Immature natural killer cell (primary cell): ENCODE measurements around the gene EED. TPM values are rescaled to one million over a fixed set of nuclear protein-coding genes. Genes with fewer than 3 reads are reported as not detected.
"Not testable (repeated sequence)": the region's sequence is repeated elsewhere in the genome, so short reads cannot be mapped to it uniquely, and the experiment has no call there.

ENCODE experiments used
- DNase-seq, 3 donors: peaks; one replicate each; pipeline ENCODE4 v3.0.0; 2022; ENCODE audit warnings: mixed read lengths in 1 of 3
- H3K27ac Mint-ChIP-seq, 6 donors: one replicate each; pipeline ENCODE4 v1.8.0; 2020; ENCODE audit warnings: mixed read lengths in 6 of 6, mild to moderate bottlenecking in 5 of 6, inconsistent platforms in 4 of 6, moderate library complexity in 3 of 6
- H3K27me3 Mint-ChIP-seq, 3 donors: one replicate each; pipeline ENCODE4 v1.8.0; 2020 to 2021; ENCODE audit warnings: low read depth in 3 of 3, mild to moderate bottlenecking in 3 of 3, mixed read lengths in 3 of 3, moderate library complexity in 3 of 3, inconsistent platforms in 1 of 3
- H3K36me3 Mint-ChIP-seq, 3 donors: one replicate each; pipeline ENCODE4 v1.8.0; 2020; ENCODE audit warnings: mixed read lengths in 3 of 3, inconsistent platforms in 2 of 3, mild to moderate bottlenecking in 2 of 3
- H3K4me1 Mint-ChIP-seq, 2 donors: one replicate each; pipeline ENCODE4 v1.8.0; 2020; ENCODE audit warnings: inconsistent platforms in 2 of 2, mild to moderate bottlenecking in 2 of 2, mixed read lengths in 2 of 2, moderate library complexity in 1 of 2
- H3K4me3 Mint-ChIP-seq, 5 donors: one replicate each; pipeline ENCODE4 v1.8.0; 2020; ENCODE audit warnings: mild to moderate bottlenecking in 5 of 5, mixed read lengths in 5 of 5, inconsistent platforms in 3 of 5, moderate library complexity in 3 of 5
- H3K9me3 Mint-ChIP-seq, 6 donors: one replicate each; pipeline ENCODE4 v1.8.0; 2020; ENCODE audit warnings: mild to moderate bottlenecking in 6 of 6, mixed read lengths in 6 of 6, inconsistent platforms in 4 of 6, moderate library complexity in 3 of 6
- polyA plus RNA-seq, 3 donors: library from polyadenylated mRNA; unstranded; fragments of 300-500 nt; fragmentation: Illumina TruSeq; gene quantifications; one replicate each; pipeline ENCODE4 v1.2.3, GENCODE V29; 2021

EED gene
- polyA plus RNA-seq, 3 donors from 2014 or later = 1.6 to 15.6 (median 8.3) TPM

DNA sequence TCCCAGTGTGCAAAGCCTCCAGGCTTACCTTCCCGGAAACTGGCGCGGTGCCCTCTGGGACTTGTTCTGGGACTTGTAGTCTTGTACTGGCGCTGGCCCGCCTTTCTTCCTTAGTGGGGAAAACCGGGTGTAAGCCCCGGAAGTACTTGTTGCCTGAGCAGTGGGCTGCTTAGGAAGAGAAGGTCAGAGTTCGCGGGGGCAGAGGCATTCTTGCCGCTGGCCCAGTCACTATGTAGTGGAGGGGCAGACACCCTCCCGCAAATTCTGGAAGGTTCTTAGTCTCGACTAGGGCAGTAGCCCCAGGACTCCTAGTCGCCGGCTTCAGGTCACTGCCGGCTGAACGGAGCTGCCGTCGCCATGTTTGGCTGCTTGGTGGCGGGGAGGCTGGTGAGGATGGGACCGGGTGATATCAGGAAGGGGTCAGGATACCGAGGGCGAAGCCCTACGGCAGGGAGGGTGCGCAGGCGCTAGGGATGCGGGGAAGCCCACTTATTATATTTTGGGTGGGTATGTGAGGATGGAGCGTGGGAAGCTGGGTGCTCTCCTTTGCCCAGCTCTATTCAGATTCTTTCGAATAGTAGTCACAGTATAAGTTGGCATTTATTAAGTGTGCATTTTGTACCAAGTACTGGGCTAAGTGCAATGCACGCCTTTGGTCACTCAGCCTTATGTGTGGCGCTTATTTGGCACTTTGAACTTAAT is 57.7 kb downstream of the EED start, which contains the start of gene HIKESHI:
Gene HIKESHI (plus strand): TSS at position 149 of the 702 bp plus-strand sequence. CDS start 209 bp downstream, at position 358.
- H3K36me3 Mint-ChIP-seq = peaks cover 0 to 4% (median 0%) of the 10 kb centered on the region in 3 donors

DNA sequence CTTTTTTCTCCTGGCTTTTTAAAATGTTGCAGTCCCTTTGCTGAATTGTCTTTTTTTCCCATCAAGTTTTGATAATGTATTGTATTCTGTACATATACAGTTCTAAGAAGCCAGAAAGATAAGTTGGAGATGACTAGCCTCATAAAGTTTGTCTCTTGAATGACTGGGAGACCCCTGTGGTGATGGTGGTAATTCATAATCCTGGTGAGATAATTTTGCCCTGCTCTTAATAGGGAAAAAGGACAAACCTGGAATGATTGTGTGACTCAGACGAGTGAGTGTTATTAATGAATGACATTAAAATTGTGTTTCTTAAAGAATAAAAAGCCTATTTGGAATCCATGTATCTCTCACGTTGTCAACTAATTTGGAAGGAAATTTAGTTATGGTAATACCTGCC is 58.7 kb downstream of the EED start:
- H3K27me3 Mint-ChIP-seq = peaks cover 0 to 3% (median 0%) of the 10 kb centered on the region in 3 donors
- H3K4me1 Mint-ChIP-seq = peaks cover 25 to 39% of the 10 kb centered on the region in 2 donors
- peak overlapping the region; percentile 97 to 100 (median 99) for H3K4me3 Mint-ChIP-seq
- peaks cover 0 to 4% (median 0%) of the 10 kb centered on the region in 3 donors for H3K36me3 Mint-ChIP-seq
- no peaks in the 10 kb centered on the region for H3K9me3 Mint-ChIP-seq
- peak overlapping the region in 5 of 6 donors; percentile 4 to 97 (median 88) for H3K27ac Mint-ChIP-seq
- DNase-seq = no peak

More for the DNA sequence above, 57.7 kb downstream of the EED start, which contains the start of gene HIKESHI:
- Mint-ChIP-seq H3K9me3 (no peaks in the 10 kb centered on the region), H3K4me1 (peaks cover 25 to 39% of the 10 kb centered on the region in 2 donors), H3K27me3 (peaks cover 0 to 3% (median 2%) of the 10 kb centered on the region in 3 donors), H3K27ac (peak within 1 kb of the TSS; percentile 88 to 99 (median 97)), H3K4me3 (peak within 1 kb of the TSS; percentile 97 to 100 (median 99))
- peak; percentile 79 to 84 (median 80) for DNase-seq

DNA sequence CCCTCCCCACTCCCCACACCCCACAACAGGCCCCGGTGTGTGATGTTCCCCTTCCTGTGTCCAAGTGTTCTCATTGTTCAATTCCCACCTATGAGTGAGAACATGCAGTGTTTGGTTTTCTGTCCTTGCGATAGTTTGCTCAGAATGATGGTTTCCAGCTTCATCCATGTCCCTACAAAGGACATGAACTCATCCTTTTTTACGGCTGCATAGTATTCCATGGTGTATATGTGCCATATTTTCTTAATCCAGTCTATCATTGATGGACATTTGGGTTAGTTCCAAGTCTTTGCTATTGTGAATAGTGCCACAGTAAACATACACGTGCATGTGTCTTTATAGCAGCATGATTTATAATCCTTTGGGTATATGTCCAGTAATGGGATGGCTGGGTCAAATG is 64.2 kb downstream of the EED start:
- H3K27ac Mint-ChIP-seq = peak overlapping the region in 1 of 6 donors; percentile 40
- peaks cover 4 to 19% (median 4%) of the 10 kb centered on the region in 3 donors for H3K36me3 Mint-ChIP-seq
- H3K4me1 Mint-ChIP-seq = peaks cover 32 to 54% of the 10 kb centered on the region in 2 donors
- DNase-seq, H3K9me3 Mint-ChIP-seq, H3K4me3 Mint-ChIP-seq, H3K27me3 Mint-ChIP-seq: not testable (repeated sequence)

DNA sequence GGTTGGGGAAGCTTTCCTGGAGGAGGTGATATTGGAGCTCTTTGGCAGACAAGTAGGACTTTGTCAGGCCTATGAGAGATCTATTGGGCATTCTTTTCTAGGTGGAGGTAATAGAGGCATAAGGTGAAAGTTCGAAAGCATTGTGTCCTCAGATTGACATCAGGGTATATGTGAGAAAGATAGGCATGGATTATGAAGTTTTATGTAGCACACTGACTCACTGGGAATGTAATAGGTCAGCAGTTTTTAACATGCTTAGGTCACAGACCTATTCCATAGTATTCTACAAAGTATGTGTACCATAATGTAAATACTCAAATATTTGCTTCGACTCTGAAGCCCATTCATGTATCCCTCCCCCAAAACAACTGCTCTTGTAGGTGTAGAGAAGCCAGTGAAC is 69.2 kb downstream of the EED start:
- Mint-ChIP-seq H3K9me3 (no peaks in the 10 kb centered on the region), H3K36me3 (peaks cover 4 to 40% (median 11%) of the 10 kb centered on the region in 3 donors), H3K27me3 (peaks cover 0 to 4% (median 0%) of the 10 kb centered on the region in 3 donors), H3K4me3 (no peak overlapping the region), H3K27ac (peak overlapping the region in 4 of 6 donors; percentile 5 to 53 (median 30)), H3K4me1 (peaks cover 27 to 48% of the 10 kb centered on the region in 2 donors)
- DNase-seq = no peak

DNA sequence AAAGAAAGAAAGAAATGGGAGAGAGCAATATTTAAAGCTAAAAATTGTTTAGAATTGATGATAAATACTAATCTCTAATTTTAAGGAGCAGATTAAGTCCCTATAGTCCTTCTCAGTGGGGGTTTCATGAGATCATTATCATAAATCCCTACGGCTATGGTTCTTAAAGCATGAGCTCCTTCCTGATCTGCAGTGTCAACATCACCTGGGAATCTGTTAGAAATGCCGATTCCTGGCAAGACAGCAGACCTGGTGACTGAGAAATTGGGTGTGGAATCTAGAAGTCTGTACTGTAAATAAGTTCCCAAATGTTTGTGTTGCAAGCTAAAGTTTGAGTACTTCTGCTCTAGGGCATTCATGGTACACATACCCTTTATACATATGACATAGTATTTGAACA is 70.1 kb downstream of the EED start:
- no peak overlapping the region for H3K27ac Mint-ChIP-seq
- DNase-seq = no peak
- no peak overlapping the region for H3K4me3 Mint-ChIP-seq
- peaks cover 0 to 4% (median 0%) of the 10 kb centered on the region in 3 donors for H3K27me3 Mint-ChIP-seq
- H3K9me3 Mint-ChIP-seq = no peaks in the 10 kb centered on the region
- peaks cover 4 to 33% (median 12%) of the 10 kb centered on the region in 3 donors for H3K36me3 Mint-ChIP-seq
- peaks cover 20 to 40% of the 10 kb centered on the region in 2 donors for H3K4me1 Mint-ChIP-seq

Other genes starting within 250 kb of the EED start
- gene PICALM, start 175.7 kb upstream of the EED start, polyA plus RNA-seq = 10 to 100 TPM; 20.8 to 39.4 (median 22.4) TPM
- gene HIKESHI, start 57.5 kb downstream of the EED start, polyA plus RNA-seq = 100 to 1,000 TPM in 1 of 3 donors, 10 to 100 TPM in 2; 80.6 to 108 (median 87.6) TPM
- gene CCDC81, start 130.1 kb downstream of the EED start, polyA plus RNA-seq = under 1 TPM in 2 of 3 donors, not detected in 1; 0.13 to 0.40 TPM